AG09309 (cell line): ENCODE results near the gene RGS3.

Experiments used
- DNase-seq: peaks from one replicate; pipeline ENCODE4 v3.0.0-alpha.2; 2010; ENCODE audit warnings: low read depth
- H3K4me3 ChIP-seq: 2 replicates; pipeline ENCODE4 v1.5.1; 2011; ENCODE audit warnings: mild to moderate bottlenecking, low read depth, low read length, moderate library complexity; ENCODE audit not compliant: control insufficient read depth
- TF ChIP-seq, protein P1 (sequence below): IDR thresholded peaks from 2 replicates; pipeline ENCODE4 v1.5.1; 2011; ENCODE audit warnings: mild to moderate bottlenecking, low read depth, low read length, inconsistent platforms; ENCODE audit not compliant: insufficient read depth, control insufficient read depth; ENCODE audit errors: missing control alignments

The RGS3 gene

GRCh38 chr9:113519426-113520108, 56.0 kb downstream of the RGS3 start:
- TF ChIP-seq, protein P1, sequence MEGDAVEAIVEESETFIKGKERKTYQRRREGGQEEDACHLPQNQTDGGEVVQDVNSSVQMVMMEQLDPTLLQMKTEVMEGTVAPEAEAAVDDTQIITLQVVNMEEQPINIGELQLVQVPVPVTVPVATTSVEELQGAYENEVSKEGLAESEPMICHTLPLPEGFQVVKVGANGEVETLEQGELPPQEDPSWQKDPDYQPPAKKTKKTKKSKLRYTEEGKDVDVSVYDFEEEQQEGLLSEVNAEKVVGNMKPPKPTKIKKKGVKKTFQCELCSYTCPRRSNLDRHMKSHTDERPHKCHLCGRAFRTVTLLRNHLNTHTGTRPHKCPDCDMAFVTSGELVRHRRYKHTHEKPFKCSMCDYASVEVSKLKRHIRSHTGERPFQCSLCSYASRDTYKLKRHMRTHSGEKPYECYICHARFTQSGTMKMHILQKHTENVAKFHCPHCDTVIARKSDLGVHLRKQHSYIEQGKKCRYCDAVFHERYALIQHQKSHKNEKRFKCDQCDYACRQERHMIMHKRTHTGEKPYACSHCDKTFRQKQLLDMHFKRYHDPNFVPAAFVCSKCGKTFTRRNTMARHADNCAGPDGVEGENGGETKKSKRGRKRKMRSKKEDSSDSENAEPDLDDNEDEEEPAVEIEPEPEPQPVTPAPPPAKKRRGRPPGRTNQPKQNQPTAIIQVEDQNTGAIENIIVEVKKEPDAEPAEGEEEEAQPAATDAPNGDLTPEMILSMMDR = no peak
- H3K4me3 ChIP-seq = no peak overlapping the region
- DNase-seq = peak; percentile 8

DNA sequence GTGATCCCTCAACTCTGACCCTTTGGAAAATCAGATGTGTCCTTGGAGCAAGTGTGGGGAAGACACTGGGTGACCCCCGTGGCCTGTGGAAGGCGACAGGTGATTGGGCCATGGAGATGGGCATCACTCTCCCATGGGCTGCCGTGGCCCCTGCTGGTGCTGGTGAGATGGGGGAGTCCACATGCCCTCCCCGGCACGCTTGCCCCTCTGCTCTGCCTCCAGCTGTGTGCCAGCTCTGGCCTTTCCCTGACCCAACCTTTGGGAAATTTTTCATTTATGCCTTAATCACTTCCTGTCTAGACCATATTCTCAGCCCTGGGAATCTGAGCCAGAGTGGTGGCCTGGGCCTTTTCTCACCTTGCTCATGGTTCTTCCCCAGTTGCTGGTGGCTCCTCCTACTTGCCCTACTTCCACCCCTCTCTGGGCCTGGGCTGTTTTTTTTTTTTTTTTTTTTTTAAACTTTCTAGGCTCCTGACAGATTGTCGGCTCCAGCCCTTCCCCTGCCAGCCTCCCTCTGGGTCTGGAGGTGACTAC, 56.6 kb downstream of the RGS3 start:
- TF ChIP-seq, protein P1 = no peak
- no peak overlapping the region for H3K4me3 ChIP-seq
- no peak for DNase-seq

- TF ChIP-seq, protein P1 = no peak
These were observed 58.2 kb downstream of the RGS3 start for GRCh38 chr9:113521693-113522255.

DNA sequence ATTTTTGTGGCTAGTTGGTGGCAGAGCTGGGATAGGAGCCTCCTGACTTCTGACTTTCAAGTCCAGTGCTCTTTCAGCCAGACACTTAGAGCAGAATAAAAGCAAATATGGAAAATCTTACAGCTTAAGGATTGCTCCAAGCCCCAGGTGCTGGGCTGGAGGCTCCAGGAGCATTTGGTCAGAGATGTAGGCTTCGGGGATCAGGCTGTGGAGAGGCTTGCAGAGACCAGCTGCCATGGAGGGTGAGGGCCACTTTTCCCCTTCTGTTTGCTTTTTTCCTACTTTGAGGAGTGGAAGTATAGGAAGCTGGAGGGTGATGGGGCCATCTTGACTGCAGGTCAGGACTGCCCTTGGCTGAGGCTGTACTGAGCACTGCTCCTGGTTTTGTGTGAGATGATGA, 58.9 kb downstream of the RGS3 start:
- H3K4me3 ChIP-seq = no peak overlapping the region
- TF ChIP-seq, protein P1 = no peak
- no peak for DNase-seq

More at GRCh38 chr9:113521693-113522255, 58.2 kb downstream of the RGS3 start:
- no peak overlapping the region for H3K4me3 ChIP-seq
- DNase-seq = no peak

DNA sequence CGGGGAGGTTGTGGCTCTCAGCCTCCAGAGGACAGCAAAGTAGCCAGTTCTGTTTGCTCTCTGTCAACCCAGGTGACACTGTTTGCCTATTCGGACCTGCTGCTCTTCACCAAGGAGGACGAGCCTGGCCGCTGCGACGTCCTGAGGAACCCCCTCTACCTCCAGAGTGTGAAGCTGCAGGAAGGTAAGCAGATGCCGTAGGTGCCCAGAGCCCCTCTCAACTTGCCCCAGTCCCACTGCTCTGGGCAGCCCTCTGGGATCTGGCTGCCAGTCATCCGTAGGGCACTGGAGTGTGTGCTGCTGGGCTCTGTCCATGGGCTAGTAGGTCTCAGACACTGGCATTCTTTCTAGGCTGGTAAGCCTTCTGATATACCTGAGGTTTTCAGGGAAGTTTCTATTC, 59.3 kb downstream of the RGS3 start:
- H3K4me3 ChIP-seq = no peak overlapping the region
- DNase-seq = no peak
- TF ChIP-seq, protein P1 = no peak

- H3K4me3 ChIP-seq = no peak overlapping the region
- peak; percentile 11 for DNase-seq
- TF ChIP-seq, protein P1 = no peak
These were observed 60.1 kb downstream of the RGS3 start for GRCh38 chr9:113523421-113524141.
